Tibial nerve (tissue), 4 donors: ENCODE results near the gene CD300LF.

Source experiments
- EP300 ChIP-seq, 2 donors: sonication (generic); formaldehyde crosslinking; IDR thresholded peaks; one replicate each; pipeline ENCODE4 v1.6.1; 2017; ENCODE audit warnings: antibody characterized with exemption in 2 of 2, mild to moderate bottlenecking in 1 of 2
- POLR2A ChIP-seq, 2 donors: fragments of 450-650 bp; IDR thresholded peaks; one replicate each; pipeline ENCODE4 v1.6.1; 2017; ENCODE audit warnings: antibody characterized with exemption in 2 of 2, mild to moderate bottlenecking in 2 of 2, moderate library complexity in 2 of 2
- TF ChIP-seq, protein P1 (sequence below), 5 experiments: fragments of 200-600 bp in 3 of 5; fragments of 450-650 bp in 2 of 5; sonication (generic) in 3 of 5; IDR thresholded peaks; one replicate each; pipeline ENCODE4 v1.5.1; 2016 to 2019; ENCODE audit warnings: antibody characterized with exemption in 5 of 5, mild to moderate bottlenecking in 3 of 5, moderate library complexity in 2 of 5

DNA sequence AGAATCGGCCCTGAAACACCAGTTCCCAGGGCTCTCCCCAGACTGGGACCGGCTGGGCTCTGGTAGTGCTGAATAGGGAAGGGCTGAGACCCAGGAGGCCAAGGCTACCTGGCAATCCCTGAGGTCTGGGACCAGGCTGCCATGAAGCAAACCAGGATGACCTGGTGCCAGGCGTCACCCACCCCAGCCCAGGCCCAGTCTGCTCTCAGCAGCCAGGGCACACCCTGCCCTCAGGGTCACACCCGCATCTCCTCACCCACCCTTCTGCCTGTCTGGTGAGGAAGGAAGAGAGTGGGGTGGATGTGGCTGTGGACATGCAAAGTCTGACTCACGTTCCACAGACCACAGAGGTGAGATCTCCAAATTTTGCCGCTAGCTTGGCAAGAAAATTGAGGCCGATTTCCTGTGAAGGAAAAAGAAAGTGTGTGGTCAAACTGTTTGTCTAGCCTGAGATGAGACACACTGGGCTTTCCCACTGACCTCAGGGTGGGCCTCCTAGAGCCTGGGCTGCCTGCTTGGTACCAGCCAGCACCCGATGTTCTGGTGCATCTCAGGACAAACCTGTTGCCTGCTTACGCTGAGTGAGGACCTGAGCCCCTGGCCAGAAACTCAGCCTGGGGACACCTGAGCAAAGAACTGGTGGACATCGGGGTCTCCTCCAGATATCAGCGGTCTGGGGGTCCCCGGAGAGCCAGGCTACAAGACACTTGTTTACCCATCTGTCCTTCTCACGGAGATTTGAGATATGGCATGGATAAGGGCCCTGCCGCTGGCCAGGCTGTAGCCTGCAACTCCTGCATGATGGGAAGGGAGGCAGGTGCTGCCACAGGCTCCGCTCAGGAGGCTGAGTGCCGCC, 18.0 kb upstream of the CD300LF start:
- TF ChIP-seq, protein P1, sequence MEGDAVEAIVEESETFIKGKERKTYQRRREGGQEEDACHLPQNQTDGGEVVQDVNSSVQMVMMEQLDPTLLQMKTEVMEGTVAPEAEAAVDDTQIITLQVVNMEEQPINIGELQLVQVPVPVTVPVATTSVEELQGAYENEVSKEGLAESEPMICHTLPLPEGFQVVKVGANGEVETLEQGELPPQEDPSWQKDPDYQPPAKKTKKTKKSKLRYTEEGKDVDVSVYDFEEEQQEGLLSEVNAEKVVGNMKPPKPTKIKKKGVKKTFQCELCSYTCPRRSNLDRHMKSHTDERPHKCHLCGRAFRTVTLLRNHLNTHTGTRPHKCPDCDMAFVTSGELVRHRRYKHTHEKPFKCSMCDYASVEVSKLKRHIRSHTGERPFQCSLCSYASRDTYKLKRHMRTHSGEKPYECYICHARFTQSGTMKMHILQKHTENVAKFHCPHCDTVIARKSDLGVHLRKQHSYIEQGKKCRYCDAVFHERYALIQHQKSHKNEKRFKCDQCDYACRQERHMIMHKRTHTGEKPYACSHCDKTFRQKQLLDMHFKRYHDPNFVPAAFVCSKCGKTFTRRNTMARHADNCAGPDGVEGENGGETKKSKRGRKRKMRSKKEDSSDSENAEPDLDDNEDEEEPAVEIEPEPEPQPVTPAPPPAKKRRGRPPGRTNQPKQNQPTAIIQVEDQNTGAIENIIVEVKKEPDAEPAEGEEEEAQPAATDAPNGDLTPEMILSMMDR (IDR thresholded peaks at IDR 0.05): no peak
- no peak for TF ChIP-seq POLR2A (IDR thresholded peaks at IDR 0.05)
- no peak for TF ChIP-seq EP300 (IDR thresholded peaks at IDR 0.05)
